Stimulated activated CD8-positive, alpha-beta memory T cell treated with anti-CD3 and anti-CD28 coated beads, Interleukin-7, amount 100 ng/mL, for 1 hour (primary cell): ENCODE data around the gene GEMIN5.
A peak's percentile ranks its signal among the peaks of the same experiment; 100 is the strongest.

Experiments
- DNase-seq, 2 donors: peaks; one replicate each; pipeline ENCODE4 v3.0.0-alpha.2; 2020; ENCODE audit warnings: low read depth in 2 of 2

Gene GEMIN5

GRCh38 chr5:154892369-154892771 is 45.6 kb downstream of the GEMIN5 start:
- no peak for DNase-seq

- DNase-seq: no peak
Observed at GRCh38 chr5:154885439-154885838, 52.6 kb downstream of the GEMIN5 start.

GRCh38 chr5:154884424-154884823 is 53.6 kb downstream of the GEMIN5 start:
- DNase-seq: no peak

GRCh38 chr5:154881986-154882385 is 56.0 kb downstream of the GEMIN5 start:
- no peak for DNase-seq

- DNase-seq: no peak
Observed at GRCh38 chr5:154878642-154879335, 59.2 kb downstream of the GEMIN5 start.

- DNase-seq: no peak
Observed at GRCh38 chr5:154873791-154874331, 64.2 kb downstream of the GEMIN5 start.

- no peak for DNase-seq
Observed at GRCh38 chr5:154871734-154872133, 66.3 kb downstream of the GEMIN5 start.

GRCh38 chr5:154868702-154869101 is 69.3 kb downstream of the GEMIN5 start:
- no peak for DNase-seq

GRCh38 chr5:154866841-154867240 is 71.2 kb downstream of the GEMIN5 start:
- DNase-seq: no peak

GRCh38 chr5:154865466-154866184 is 72.4 kb downstream of the GEMIN5 start:
- no peak for DNase-seq

- no peak for DNase-seq
Observed at GRCh38 chr5:154863291-154864080, 74.5 kb downstream of the GEMIN5 start.

GRCh38 chr5:154862766-154863165 is 75.2 kb downstream of the GEMIN5 start:
- no peak for DNase-seq

- no peak for DNase-seq
Observed at GRCh38 chr5:154861946-154862345, 76.1 kb downstream of the GEMIN5 start.

GRCh38 chr5:154860765-154861164 is 77.2 kb downstream of the GEMIN5 start:
- no peak for DNase-seq

- DNase-seq: no peak
Observed at GRCh38 chr5:154860123-154860522, 77.9 kb downstream of the GEMIN5 start.

- no peak for DNase-seq
Observed at GRCh38 chr5:154858972-154859871, 78.8 kb downstream of the GEMIN5 start.

GRCh38 chr5:154858297-154858971 is 79.6 kb downstream of the GEMIN5 start, which contains the start of gene CNOT8:
Gene CNOT8 (plus strand): TSS chr5:154858627. CDS start chr5:154863279, 4,652 bp downstream.
- DNase-seq: peak; percentile 95 to 96

- DNase-seq: peak; percentile 64 to 70
Observed at GRCh38 chr5:154857530-154858296, 80.3 kb downstream of the GEMIN5 start.

- no peak for DNase-seq
Observed at GRCh38 chr5:154851351-154851750, 86.7 kb downstream of the GEMIN5 start.
